GM21447 (cell line): ENCODE data around the gene HMG20A.
A peak's percentile ranks its signal among the peaks of the same experiment; 100 is the strongest.

Experiments used
- ATAC-seq: cut with Tn5 transposase; IDR thresholded peaks from one replicate; pipeline ENCODE4 v1.9.1; 2021; ENCODE audit not compliant: unreplicated experiment

HMG20A gene

GRCh38 chr15:77420610-77421369 is at the start of gene HMG20A:
HMG20A (plus strand) TSS chr15:77420888; CDS start chr15:77458408, 37,520 bp downstream.
- ATAC-seq, result peak; percentile 45

GRCh38 chr15:77371850-77372563 is 48.7 kb upstream of the HMG20A start:
- ATAC-seq, result no peak

- ATAC-seq, result no peak
Measured at GRCh38 chr15:77373441-77373840, 47.2 kb upstream of the HMG20A start.

- ATAC-seq, result no peak
Measured at GRCh38 chr15:77375133-77375532, 45.6 kb upstream of the HMG20A start.

- no peak for ATAC-seq
Measured at GRCh38 chr15:77376770-77377169, 43.9 kb upstream of the HMG20A start.

GRCh38 chr15:77380033-77380432 is 40.7 kb upstream of the HMG20A start:
- ATAC-seq, result no peak

GRCh38 chr15:77384086-77384485 is 36.6 kb upstream of the HMG20A start:
- ATAC-seq, result no peak

- no peak for ATAC-seq
Measured at GRCh38 chr15:77384589-77385359, 35.9 kb upstream of the HMG20A start.

- ATAC-seq, result no peak
Measured at GRCh38 chr15:77386626-77387025, 34.1 kb upstream of the HMG20A start.

GRCh38 chr15:77387365-77388105 is 33.2 kb upstream of the HMG20A start:
- no peak for ATAC-seq

- no peak for ATAC-seq
Measured at GRCh38 chr15:77391372-77391951, 29.2 kb upstream of the HMG20A start.

- no peak for ATAC-seq
Measured at GRCh38 chr15:77392762-77393470, 27.8 kb upstream of the HMG20A start.

GRCh38 chr15:77393471-77393840 is 27.2 kb upstream of the HMG20A start:
- no peak for ATAC-seq

GRCh38 chr15:77395013-77395774 is 25.5 kb upstream of the HMG20A start:
- no peak for ATAC-seq

- ATAC-seq, result no peak
Measured at GRCh38 chr15:77396692-77397091, 24.0 kb upstream of the HMG20A start.

GRCh38 chr15:77398927-77399326 is 21.8 kb upstream of the HMG20A start:
- no peak for ATAC-seq

- no peak for ATAC-seq
Measured at GRCh38 chr15:77400258-77400657, 20.4 kb upstream of the HMG20A start.

GRCh38 chr15:77402740-77403379 is 17.8 kb upstream of the HMG20A start:
- ATAC-seq, result no peak
